EL (cell line): ENCODE results near the gene TRIO.
"Not testable (repeated sequence)": the region's sequence is repeated elsewhere in the genome, so short reads cannot be mapped to it uniquely, and the experiment has no call there.

ENCODE experiments used
- DNase-seq: peaks from one replicate; pipeline ENCODE4 v3.0.0-alpha.2; 2016

The TRIO gene

GRCh38 chr5:14189680-14190079 is 46.5 kb downstream of the TRIO start:
- DNase-seq: no peak

- peak; percentile 99 for DNase-seq
Observed at GRCh38 chr5:14190194-14191164, 47.3 kb downstream of the TRIO start.

GRCh38 chr5:14191325-14191724 is 48.2 kb downstream of the TRIO start:
- peak; percentile 52 for DNase-seq

DNA sequence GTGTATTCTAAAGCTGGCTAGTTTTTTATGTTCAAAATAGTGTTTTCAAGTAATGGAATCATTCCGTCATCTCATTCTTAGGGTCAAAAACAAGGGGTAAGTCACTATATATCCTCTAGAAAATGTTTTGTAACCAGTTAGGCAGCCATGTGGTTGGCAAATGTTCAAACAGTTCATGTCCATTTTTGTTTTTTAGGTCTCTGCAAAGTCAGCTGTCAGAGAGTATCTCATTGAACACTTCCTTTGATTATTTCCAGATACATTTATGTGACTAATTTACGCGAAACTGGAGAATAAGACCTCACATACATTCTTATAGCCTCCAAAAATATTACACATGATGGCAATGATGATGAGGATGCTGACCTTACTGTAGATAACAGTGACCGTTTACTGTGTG is 50.4 kb downstream of the TRIO start:
- DNase-seq: peak; percentile 45

DNA sequence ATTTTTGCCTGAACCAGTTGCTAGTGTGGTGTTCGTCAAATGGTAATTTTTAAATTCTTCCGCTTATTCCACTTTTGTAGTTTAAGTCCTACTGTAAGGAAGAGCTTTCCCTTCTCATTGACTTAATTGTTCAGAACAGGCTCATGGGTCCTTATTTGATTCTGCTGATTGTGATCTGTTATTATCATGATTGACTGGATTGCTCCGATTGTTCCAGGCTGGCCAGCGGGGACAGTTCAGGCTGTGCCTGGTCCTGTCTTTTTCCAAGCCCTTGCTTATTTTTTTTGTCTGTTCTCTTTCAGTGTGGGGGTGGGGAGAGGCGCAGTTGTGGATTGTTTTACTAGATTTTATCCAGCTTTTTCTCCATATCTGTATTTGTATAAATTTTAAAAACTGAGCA is 52.4 kb downstream of the TRIO start:
- DNase-seq: no peak

- DNase-seq: no peak
Observed at GRCh38 chr5:14197056-14197455, 53.9 kb downstream of the TRIO start.

DNA sequence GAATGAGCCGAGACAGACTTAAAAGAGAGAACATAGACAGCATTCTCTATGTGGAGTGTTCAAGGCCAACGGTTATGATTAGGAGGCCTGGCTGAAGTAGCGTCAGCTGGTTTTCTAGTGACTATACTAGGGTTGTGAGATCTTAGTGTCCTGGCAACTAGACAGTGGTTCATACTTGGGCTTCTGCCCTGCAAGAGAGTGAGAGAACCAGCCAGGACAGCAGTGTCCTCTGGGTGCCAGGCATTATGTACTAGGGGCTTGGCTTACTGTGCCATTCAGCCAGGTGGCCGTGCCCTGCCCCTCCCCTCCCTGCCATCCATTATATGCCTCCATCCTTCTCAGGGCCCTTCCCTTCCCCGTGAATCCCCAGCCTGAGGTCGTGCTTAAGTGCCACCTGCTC is 56.8 kb downstream of the TRIO start:
- DNase-seq: no peak

DNA sequence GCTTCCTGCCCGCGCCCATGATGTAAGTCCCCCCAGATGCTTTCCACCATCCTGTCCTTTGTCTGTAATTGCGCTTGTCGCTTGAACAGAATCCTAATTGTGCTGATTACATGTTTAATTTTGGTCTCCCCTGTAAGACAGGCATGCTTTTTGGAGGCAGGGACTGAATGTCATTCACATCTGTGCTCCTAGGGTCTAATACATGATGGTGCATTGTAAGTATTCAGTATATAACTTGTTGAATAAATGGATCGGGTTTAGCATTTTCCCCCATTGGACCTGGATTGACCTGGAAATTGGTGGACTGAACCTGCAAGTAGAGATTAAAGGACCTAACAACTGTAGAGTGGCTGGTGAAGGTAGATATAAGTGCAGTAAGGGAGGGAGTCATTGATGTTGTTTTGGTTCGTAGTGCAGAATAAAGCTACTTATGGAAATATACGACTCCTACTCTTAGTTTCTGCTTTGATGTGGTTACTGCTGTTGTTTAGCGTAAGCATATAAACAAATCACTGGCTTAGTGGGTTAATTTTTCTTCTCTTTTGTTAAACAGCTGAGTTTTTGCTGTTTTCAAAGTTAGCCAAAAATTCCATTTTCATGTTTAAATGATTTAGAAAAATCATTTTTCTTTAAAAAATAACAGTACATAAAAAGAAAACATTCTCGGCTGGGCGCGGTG is 57.3 kb downstream of the TRIO start:
- no peak for DNase-seq

DNA sequence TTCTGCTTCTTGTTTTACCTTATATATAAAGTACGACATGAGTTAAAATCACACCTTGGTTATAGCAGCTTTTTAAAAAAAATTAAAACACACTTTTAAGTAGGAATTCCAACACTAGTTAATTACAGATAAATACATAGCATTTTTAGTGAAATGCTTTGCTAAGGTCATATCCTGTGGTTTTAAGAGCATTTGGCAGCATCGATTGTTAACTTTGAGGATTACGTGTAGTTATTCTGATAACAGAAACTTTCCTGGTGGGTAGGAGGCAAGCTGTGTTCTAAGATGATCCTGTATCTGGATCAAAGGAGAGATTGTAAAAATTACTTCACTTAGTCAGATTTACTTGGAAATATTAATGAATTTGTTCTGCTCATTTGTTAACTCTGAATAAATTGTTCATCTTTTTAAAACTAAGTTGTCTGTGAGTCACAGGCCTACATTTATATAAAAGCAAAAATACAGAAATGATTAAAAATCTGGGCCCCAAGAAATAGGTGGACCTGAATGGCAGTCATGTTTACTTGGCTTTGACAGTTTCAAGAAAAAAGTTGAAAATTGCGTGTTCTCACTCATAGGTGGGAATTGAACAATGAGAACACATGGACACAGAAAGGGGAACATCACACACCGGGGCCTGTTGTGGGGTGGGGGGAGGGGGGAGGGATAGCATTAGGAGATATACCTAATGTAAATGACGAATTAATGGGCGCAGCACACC is 58.3 kb downstream of the TRIO start:
- DNase-seq: peak; percentile 68

- peak; percentile 66 for DNase-seq
Observed at GRCh38 chr5:14202462-14202861, 59.3 kb downstream of the TRIO start.

DNA sequence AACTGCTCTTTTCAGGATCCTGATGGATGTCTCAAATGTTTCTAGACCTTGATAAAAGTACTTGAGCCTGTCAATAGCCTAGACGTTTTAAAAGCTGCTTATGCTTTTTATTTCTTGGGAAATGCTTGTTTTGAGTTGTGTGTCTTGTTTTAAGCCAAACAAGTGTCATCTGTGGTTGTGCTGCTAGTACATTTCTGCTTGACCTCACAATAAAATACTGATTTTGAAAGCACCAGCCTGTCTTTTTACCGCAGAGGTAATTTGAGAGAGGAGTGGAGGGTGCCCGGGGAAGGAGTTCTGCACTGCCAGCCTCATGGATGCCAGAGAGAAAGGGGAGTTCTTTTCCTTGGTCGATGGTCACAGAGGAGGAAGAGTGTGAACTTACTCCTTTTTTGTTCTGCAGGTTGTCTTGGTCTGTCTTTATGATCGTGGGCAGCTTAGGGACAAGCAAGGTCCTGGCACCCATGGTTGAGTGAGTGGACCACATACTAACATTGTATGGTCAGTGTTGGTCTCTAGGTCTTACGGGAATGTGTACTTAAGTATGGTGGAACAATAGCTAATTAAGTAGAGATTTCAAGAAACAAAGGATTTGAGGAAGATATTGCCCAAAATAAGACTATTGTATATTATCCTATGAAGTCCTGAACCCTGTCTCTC is 61.0 kb downstream of the TRIO start:
- no peak for DNase-seq

DNA sequence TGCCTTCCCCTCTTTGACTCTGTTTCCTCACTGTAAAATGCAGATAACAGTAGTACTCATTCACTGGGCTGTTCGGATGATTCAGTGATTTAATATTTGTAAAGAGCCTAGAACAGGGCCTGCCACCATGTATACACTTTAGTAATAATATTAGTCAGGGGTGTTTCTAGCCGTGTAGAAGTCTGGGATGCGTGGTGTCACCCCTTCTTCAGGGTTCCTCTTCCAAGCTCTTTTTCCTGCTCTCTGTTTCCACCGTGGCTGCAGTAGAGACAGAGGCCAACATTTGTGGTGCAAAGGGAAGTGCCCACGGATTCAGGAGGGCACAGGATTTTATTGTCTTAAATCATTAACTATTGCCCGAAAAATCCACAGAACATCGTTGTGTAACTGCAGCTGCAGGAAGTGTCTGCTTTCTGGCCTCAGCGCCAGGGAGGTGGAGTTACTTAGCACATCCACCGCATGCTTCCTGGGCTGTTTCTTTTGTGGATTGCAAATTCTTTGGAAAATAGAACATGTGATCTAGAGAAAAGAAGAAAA is 61.7 kb downstream of the TRIO start:
- peak; percentile 83 for DNase-seq

DNA sequence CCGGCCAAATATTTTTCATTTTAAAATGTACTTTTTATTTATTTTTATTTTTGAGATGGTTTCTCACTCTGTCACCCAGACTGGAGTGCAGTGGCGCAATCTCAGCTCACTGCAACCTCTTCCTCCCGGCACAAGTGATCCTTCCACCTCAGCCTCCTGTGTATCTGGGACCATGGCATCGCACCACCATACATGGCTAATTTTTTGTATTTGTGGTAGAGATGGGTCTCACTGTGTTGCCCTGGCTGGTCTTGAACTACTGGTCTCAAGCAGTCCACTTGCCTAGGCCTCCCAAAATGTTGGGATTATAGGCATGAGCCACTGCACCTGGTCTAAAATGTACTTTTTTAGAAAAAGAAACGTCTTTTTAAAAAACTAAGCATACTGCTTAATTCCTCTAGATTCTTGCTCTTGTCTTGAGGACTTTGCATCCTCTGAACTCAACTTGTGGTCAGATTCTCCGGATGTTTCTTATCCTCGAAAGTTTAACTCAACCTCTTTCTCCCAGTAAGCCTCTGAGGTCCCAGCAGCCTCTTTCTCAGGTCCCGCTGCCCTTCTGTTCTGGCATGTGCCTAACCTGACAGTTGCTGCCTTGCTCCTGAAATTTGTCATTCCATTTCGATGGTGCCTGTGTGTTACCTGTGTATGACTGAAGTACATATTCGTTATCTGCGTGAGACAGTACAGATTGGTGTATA is 63.0 kb downstream of the TRIO start:
- DNase-seq: no peak

DNA sequence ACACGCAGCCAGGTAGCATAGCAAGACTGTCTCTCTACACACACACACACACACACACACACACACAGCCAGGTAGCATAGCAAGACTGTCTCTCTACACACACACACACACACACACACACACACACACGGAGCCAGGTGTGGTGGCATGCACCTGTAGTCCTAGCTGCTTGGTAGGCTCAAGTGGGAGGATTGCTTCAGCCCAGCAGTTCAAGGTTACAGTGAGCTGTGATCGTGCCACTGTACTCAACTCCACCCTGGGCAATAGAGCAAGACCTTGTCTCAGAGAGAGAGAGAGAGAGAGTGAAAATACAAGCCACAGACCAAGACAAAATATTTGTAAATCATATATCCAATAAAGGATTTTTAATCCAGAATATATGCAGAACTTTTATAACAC is 64.3 kb downstream of the TRIO start:
- not testable (repeated sequence) for DNase-seq

- DNase-seq: peak; percentile 87
Observed at GRCh38 chr5:14208071-14209021, 65.2 kb downstream of the TRIO start.

- no peak for DNase-seq
Observed at GRCh38 chr5:14209222-14209822, 66.2 kb downstream of the TRIO start.

- no peak for DNase-seq
Observed at GRCh38 chr5:14209836-14210235, 66.7 kb downstream of the TRIO start.

GRCh38 chr5:14210729-14211128 is 67.6 kb downstream of the TRIO start:
- DNase-seq: no peak

- DNase-seq: no peak
Observed at GRCh38 chr5:14211818-14212803, 69.0 kb downstream of the TRIO start.
